Nephron (organoid): ENCODE results near the gene ARHGEF25.
"Not testable (repeated sequence)": the region's sequence is repeated elsewhere in the genome, so short reads cannot be mapped to it uniquely, and the experiment has no call there.

Experiments
- H3K27ac Mint-ChIP-seq, 3 experiments: 2 replicates each; pipeline ENCODE4 v1.8.0; 2020; ENCODE audit warnings: mixed read lengths in 3 of 3, mild to moderate bottlenecking in 2 of 3, moderate library complexity in 1 of 3
- H3K27me3 Mint-ChIP-seq: 2 replicates; pipeline ENCODE4 v1.8.0; 2021; ENCODE audit warnings: low read depth, mild to moderate bottlenecking, moderate library complexity, mixed read lengths
- H3K36me3 Mint-ChIP-seq: 2 replicates; pipeline ENCODE4 v1.8.0; 2020; ENCODE audit warnings: low read depth, mixed read lengths
- H3K4me1 Mint-ChIP-seq: 2 replicates; pipeline ENCODE4 v1.8.0; 2020; ENCODE audit warnings: mixed read lengths
- H3K4me3 Mint-ChIP-seq, 3 experiments: 2 replicates each; pipeline ENCODE4 v1.8.0; 2020; ENCODE audit warnings: mild to moderate bottlenecking in 3 of 3, mixed read lengths in 3 of 3, moderate library complexity in 2 of 3
- H3K9me3 Mint-ChIP-seq: 2 replicates; pipeline ENCODE4 v1.8.0; 2020; ENCODE audit warnings: mixed read lengths
- TF ChIP-seq, protein P1 (sequence below), 3 experiments: fragments of 200-600 bp; sonication (generic); IDR thresholded peaks; one replicate each; pipeline ENCODE4 v1.5.0; 2021; ENCODE audit warnings: antibody characterized with exemption in 3 of 3; ENCODE audit not compliant: unreplicated experiment in 3 of 3

The ARHGEF25 gene

GRCh38 chr12:57586832-57587429 lies 24.3 kb upstream of the ARHGEF25 start:
- Mint-ChIP-seq H3K27ac (no peak overlapping the region), H3K36me3 (no peaks in the 10 kb centered on the region), H3K4me1 (peaks cover 11% of the 10 kb centered on the region), H3K4me3 (no peak overlapping the region), H3K27me3 (peaks cover 18% of the 10 kb centered on the region), H3K9me3 (no peaks in the 10 kb centered on the region)
- TF ChIP-seq, protein P1, sequence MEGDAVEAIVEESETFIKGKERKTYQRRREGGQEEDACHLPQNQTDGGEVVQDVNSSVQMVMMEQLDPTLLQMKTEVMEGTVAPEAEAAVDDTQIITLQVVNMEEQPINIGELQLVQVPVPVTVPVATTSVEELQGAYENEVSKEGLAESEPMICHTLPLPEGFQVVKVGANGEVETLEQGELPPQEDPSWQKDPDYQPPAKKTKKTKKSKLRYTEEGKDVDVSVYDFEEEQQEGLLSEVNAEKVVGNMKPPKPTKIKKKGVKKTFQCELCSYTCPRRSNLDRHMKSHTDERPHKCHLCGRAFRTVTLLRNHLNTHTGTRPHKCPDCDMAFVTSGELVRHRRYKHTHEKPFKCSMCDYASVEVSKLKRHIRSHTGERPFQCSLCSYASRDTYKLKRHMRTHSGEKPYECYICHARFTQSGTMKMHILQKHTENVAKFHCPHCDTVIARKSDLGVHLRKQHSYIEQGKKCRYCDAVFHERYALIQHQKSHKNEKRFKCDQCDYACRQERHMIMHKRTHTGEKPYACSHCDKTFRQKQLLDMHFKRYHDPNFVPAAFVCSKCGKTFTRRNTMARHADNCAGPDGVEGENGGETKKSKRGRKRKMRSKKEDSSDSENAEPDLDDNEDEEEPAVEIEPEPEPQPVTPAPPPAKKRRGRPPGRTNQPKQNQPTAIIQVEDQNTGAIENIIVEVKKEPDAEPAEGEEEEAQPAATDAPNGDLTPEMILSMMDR (IDR thresholded peaks at IDR 0.05; ENCODE audit: unreplicated experiment in 3 of 3): no peak

GRCh38 chr12:57588951-57589610 lies 22.2 kb upstream of the ARHGEF25 start:
- not testable (repeated sequence) for H3K36me3 Mint-ChIP-seq, H3K9me3 Mint-ChIP-seq, H3K27ac Mint-ChIP-seq
- Mint-ChIP-seq H3K4me3 (peak overlapping the region in 2 of 3 experiments; percentile 18 to 37), H3K27me3 (peaks cover 24% of the 10 kb centered on the region), H3K4me1 (peaks cover 17% of the 10 kb centered on the region)

DNA sequence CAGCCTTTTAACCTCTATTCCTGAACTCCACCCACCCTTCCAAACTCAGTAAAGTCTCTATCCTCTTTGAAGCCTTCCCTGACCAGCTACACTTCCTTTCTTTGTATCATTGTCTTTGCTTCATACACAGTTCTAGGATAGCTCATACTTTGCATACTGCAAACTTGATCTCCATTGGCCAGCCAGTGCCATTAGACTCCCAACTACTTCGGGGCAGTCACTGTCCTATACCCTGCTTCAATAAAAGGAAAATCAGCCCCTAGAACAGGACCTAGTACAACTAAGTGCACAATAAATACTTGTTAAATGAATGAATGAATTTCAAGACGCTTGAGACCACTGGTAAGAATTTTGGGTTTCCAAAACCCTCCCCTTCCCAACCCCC lies 20.8 kb upstream of the ARHGEF25 start:
- no peaks in the 10 kb centered on the region for H3K9me3 Mint-ChIP-seq
- H3K36me3 Mint-ChIP-seq: peaks cover 3% of the 10 kb centered on the region
- H3K4me3 Mint-ChIP-seq: peak overlapping the region; percentile 91 to 97 (median 95)
- H3K27me3 Mint-ChIP-seq: peaks cover 24% of the 10 kb centered on the region
- TF ChIP-seq, protein P1 (IDR thresholded peaks at IDR 0.05; ENCODE audit: unreplicated experiment in 3 of 3): no peak
- peaks cover 17% of the 10 kb centered on the region for H3K4me1 Mint-ChIP-seq
- H3K27ac Mint-ChIP-seq: peak overlapping the region; percentile 16 to 50 (median 17)

DNA sequence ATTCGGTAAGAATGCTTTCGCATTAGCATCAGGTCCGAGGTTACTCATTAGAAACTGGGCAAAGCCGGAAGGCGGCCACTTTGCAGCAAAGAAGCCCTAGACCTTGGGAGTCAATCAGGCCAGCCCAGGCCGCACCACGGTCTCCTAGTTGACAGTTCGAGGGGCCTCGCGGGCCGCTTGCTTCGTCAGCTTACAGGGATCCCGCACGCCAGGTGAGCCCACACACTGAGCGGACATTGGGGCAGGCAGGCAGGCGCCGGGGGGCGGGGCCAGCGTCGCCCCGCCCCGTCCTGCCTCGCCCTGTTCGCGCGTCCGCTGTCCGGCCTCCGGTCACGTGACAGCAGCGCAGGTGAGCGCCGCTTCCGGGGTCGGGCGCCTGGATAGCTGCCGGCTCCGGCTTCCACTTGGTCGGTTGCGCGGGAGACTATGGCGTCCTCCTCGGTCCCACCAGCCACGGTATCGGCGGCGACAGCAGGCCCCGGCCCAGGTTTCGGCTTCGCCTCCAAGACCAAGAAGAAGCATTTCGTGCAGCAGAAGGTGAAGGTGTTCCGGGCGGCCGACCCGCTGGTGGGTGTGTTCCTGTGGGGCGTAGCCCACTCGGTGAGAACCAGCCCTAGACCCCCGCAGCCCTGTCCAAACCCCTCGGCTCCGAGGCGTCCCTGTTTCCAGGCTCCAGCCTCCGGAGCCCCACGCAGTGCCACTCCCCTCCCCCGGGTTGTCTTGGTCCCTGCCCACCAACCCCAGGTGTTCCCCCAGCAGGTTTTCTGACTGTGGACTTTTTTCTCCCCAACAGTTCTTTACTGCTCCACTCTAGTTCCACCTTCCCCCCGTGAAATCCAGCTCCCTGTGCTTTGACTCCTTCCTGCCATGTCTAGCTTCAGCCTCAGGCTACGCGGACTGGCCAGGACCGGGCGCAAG lies 20.1 kb upstream of the ARHGEF25 start, which contains the start of gene PIP4K2C:
Gene PIP4K2C (plus strand): TSS at position 329 of the 918 bp plus-strand sequence. CDS start 98 bp downstream, at position 427.
- Mint-ChIP-seq H3K36me3 (peaks cover 8% of the 10 kb centered on the region), H3K4me3 (peak within 1 kb of the TSS; percentile 91 to 97 (median 95)), H3K27ac (peak within 1 kb of the TSS; percentile 59 to 92 (median 82)), H3K4me1 (peaks cover 17% of the 10 kb centered on the region), H3K9me3 (no peaks in the 10 kb centered on the region), H3K27me3 (peaks cover 24% of the 10 kb centered on the region)
- TF ChIP-seq, protein P1 (IDR thresholded peaks at IDR 0.05; ENCODE audit: unreplicated experiment in 3 of 3): no peak

DNA sequence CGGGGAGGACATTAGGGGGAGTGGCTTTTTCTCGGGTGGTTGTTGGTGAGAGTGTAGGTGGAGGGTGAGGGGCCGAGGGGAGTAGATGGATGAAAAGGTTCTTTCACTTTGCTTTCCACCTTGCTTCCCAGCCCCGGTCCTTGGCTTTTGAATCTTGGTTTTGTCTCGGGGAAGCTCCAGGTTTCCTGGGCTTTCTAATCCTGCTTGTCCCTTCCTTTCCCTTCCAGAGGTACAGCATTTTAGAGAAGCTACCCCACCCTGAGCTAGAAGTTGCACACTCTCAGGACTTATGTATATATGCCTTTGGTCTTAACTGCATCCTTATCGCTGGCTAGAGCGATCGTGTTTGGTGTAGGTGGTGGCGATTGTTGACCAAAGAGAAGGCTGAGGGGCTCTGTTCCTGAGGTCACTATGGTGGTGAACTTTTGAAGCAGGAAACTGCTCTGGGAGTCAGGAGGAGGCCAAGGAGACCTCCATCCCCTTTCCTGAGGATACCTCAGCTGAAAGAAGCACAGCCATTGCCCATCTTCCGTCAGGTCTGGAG lies 19.4 kb upstream of the ARHGEF25 start:
- Mint-ChIP-seq H3K36me3 (peaks cover 12% of the 10 kb centered on the region), H3K27ac (peak overlapping the region; percentile 59 to 92 (median 82)), H3K4me1 (peaks cover 17% of the 10 kb centered on the region), H3K27me3 (peaks cover 24% of the 10 kb centered on the region), H3K9me3 (no peaks in the 10 kb centered on the region), H3K4me3 (peak overlapping the region; percentile 91 to 97 (median 95))
- TF ChIP-seq, protein P1 (IDR thresholded peaks at IDR 0.05; ENCODE audit: unreplicated experiment in 3 of 3): no peak
